K562 (cell line): ENCODE measurements around the gene CR2. TPM values are rescaled to one million over a fixed set of nuclear protein-coding genes. Genes with fewer than 3 reads are reported as not detected.

Source experiments
- BRD9 ChIP-seq: fragments of 450-650 bp; IDR thresholded peaks from 2 replicates; pipeline ENCODE4 v1.6.1; 2018; ENCODE audit warnings: low read depth; ENCODE audit not compliant: partially characterized antibody
- GABPA ChIP-seq: fragments of 200-800 bp; sonication (Bioruptor generic); conservative IDR thresholded peaks from 2 replicates; pipeline ENCODE4 v1.6.1; 2016; ENCODE audit warnings: low read depth, missing genetic modification characterization, missing compliant biosample characterization
- ILF3 ChIP-seq: fragments of 450-650 bp; IDR thresholded peaks from 2 replicates; pipeline ENCODE4 v1.6.1; 2018; ENCODE audit warnings: antibody characterized with exemption, mild to moderate bottlenecking, moderate library complexity, borderline replicate concordance
- LCOR ChIP-seq: sonication (generic); formaldehyde crosslinking; IDR thresholded peaks from 2 replicates; pipeline ENCODE4 v1.8.0; 2022; ENCODE audit warnings: mild to moderate bottlenecking, missing genetic modification reagents
- MAZ ChIP-seq, 2 experiments: fragments of 450-650 bp in 1 of 2; sonication (generic) in 1 of 2; formaldehyde crosslinking; IDR thresholded peaks in 1 of 2; conservative IDR thresholded peaks in 1 of 2; 2 replicates each; pipeline versions ENCODE4 v1.4.0 to v1.5.0; 2020; ENCODE audit warnings: mild to moderate bottlenecking in 1 of 2, missing genetic modification reagents in 1 of 2
- MEF2D ChIP-seq: conservative IDR thresholded peaks from 2 replicates; pipeline ENCODE4 v1.6.1; 2016; ENCODE audit warnings: low read depth, missing genetic modification characterization, missing compliant biosample characterization
- MYC ChIP-seq, 2 experiments: fragments of 250-450 bp in 1 of 2; sonication (Bioruptor Pico) in 1 of 2; IDR thresholded peaks; 2 replicates each; pipeline versions ENCODE4 v1.5.1 to v1.6.1; 2012 to 2021; ENCODE audit warnings: low read depth in 2 of 2, borderline replicate concordance in 1 of 2, improper control_type of control experiment in 1 of 2, low read length in 1 of 2, mild to moderate bottlenecking in 1 of 2, moderate library complexity in 1 of 2
- NCOA1 ChIP-seq: fragments of 450-650 bp; IDR thresholded peaks from 2 replicates; pipeline ENCODE4 v1.6.1; 2016; ENCODE audit warnings: low read depth
- PHF20 ChIP-seq: fragments of 450-650 bp; IDR thresholded peaks from 2 replicates; pipeline ENCODE4 v1.6.1; 2018; ENCODE audit not compliant: partially characterized antibody
- RCOR1 ChIP-seq, 2 experiments: IDR thresholded peaks; 2 replicates each; pipeline ENCODE4 v1.6.1; 2012; ENCODE audit warnings: low read depth in 2 of 2, low read length in 2 of 2, borderline replicate concordance in 1 of 2, improper control_type of control experiment in 1 of 2
- SMC3 ChIP-seq: conservative IDR thresholded peaks from 2 replicates; pipeline ENCODE4 v1.6.1; 2011; ENCODE audit warnings: low read depth, low read length, improper control_type of control experiment; ENCODE audit not compliant: insufficient read depth
- TAF1 ChIP-seq: IDR thresholded peaks from 2 replicates; pipeline ENCODE4 v1.6.1; 2011; ENCODE audit warnings: mild to moderate bottlenecking, low read length, moderate library complexity; ENCODE audit not compliant: insufficient read depth, control insufficient read depth, severe bottlenecking; ENCODE audit errors: extremely low read depth
- ZNF311 ChIP-seq: fragments of 250-450 bp; sonication (Bioruptor Pico); IDR thresholded peaks from 2 replicates; pipeline ENCODE4 v1.4.0; 2020; ENCODE audit warnings: mild to moderate bottlenecking, moderate library complexity
- ZNF324 ChIP-seq: fragments of 250-450 bp; sonication (Bioruptor Pico); IDR thresholded peaks from 2 replicates; pipeline ENCODE4 v1.4.0; 2020; ENCODE audit warnings: mild to moderate bottlenecking
- polyA plus RNA-seq, 8 experiments: library from polyadenylated mRNA; depleted of rRNA in 4 of 8; stranded (reverse) in 5 of 8; unstranded in 3 of 8; fragments of >200 nt; fragmentation: Nextera tagmentation in 2 of 8; fragmentation: Illumina TruSeq in 1 of 8; extraction: Ambion mirVana in 2 of 8; extraction: Trizol in 1 of 8; gene quantifications; 2 replicates each; pipeline versions ENCODE4 v1.2.1 to v1.2.3, GENCODE V29; 2011 to 2014; ENCODE audit warnings: inconsistent platforms in 1 of 8, missing spikeins in 1 of 8
- total RNA-seq, 7 experiments: library from RNA; depleted of rRNA in 6 of 7; stranded (reverse); fragments of >200 nt in 6 of 7; fragmentation: Illumina TruSeq in 2 of 7; extraction: Trizol in 2 of 7; gene quantifications; 2 replicates each; pipeline versions ENCODE4 v1.2.1 to v1.2.3, GENCODE V29; 2011 to 2021; ENCODE audit warnings: low replicate concordance in 1 of 7
- TF ChIP-seq, protein P1 (sequence below), 2 experiments: fragments of 450-650 bp; formaldehyde crosslinking in 1 of 2; IDR thresholded peaks; 2 replicates each; pipeline versions ENCODE4 v1.4.0 to v1.6.1; 2014 to 2020; ENCODE audit warnings: mild to moderate bottlenecking in 2 of 2, borderline replicate concordance in 1 of 2, low read depth in 1 of 2
- TF ChIP-seq, protein P2 (sequence below): sonication (generic); IDR thresholded peaks from 2 replicates; pipeline ENCODE4 v1.6.1; 2016
- TF ChIP-seq, protein P3 (sequence below): IDR thresholded peaks from 2 replicates; pipeline ENCODE4 v1.6.1; 2016; ENCODE audit warnings: missing genetic modification characterization, missing compliant biosample characterization

Gene CR2
- total and polyA plus RNA-seq, 9 of the 15 experiments (the other 6 are each of a cell fraction or from before 2014, with no cell fraction given) = 0.07 to 0.67 (median 0.37) TPM

DNA sequence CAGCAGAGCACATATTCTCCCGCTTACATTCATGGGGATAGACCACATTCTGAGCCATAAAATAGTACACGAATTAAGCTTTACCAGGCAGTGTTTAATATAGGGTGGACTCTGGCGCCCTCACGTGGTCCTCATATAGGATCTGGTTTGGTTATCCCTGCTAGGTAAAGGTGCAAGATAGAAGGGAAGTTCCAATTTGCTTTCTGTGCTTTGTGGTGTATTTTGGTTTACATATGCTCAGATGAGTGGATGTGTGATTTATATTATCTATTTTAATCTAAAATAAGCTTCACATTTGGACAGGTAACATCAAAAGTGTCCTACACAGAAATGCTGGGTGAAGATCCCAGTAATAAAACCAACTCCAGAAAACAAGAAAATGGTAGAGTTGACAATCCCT lies 45.4 kb downstream of the CR2 start (continued):
- TF ChIP-seq, protein P1, sequence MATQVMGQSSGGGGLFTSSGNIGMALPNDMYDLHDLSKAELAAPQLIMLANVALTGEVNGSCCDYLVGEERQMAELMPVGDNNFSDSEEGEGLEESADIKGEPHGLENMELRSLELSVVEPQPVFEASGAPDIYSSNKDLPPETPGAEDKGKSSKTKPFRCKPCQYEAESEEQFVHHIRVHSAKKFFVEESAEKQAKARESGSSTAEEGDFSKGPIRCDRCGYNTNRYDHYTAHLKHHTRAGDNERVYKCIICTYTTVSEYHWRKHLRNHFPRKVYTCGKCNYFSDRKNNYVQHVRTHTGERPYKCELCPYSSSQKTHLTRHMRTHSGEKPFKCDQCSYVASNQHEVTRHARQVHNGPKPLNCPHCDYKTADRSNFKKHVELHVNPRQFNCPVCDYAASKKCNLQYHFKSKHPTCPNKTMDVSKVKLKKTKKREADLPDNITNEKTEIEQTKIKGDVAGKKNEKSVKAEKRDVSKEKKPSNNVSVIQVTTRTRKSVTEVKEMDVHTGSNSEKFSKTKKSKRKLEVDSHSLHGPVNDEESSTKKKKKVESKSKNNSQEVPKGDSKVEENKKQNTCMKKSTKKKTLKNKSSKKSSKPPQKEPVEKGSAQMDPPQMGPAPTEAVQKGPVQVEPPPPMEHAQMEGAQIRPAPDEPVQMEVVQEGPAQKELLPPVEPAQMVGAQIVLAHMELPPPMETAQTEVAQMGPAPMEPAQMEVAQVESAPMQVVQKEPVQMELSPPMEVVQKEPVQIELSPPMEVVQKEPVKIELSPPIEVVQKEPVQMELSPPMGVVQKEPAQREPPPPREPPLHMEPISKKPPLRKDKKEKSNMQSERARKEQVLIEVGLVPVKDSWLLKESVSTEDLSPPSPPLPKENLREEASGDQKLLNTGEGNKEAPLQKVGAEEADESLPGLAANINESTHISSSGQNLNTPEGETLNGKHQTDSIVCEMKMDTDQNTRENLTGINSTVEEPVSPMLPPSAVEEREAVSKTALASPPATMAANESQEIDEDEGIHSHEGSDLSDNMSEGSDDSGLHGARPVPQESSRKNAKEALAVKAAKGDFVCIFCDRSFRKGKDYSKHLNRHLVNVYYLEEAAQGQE (IDR thresholded peaks at IDR 0.05; ENCODE audit: borderline replicate concordance) = peak; percentile 87
- TF ChIP-seq, protein P1 (CRISPR knock-in tag; IDR thresholded peaks at IDR 0.05; ENCODE audit: low read depth) = no peak
- no peak for TF ChIP-seq NCOA1
- no peak for TF ChIP-seq MEF2D (tag)
- TF ChIP-seq, protein P2, sequence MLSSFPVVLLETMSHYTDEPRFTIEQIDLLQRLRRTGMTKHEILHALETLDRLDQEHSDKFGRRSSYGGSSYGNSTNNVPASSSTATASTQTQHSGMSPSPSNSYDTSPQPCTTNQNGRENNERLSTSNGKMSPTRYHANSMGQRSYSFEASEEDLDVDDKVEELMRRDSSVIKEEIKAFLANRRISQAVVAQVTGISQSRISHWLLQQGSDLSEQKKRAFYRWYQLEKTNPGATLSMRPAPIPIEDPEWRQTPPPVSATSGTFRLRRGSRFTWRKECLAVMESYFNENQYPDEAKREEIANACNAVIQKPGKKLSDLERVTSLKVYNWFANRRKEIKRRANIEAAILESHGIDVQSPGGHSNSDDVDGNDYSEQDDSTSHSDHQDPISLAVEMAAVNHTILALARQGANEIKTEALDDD = peak; percentile 86
- TF ChIP-seq LCOR = peak; percentile 61; the same call in 1 of the 2 replicates
- peak; percentile 94 for TF ChIP-seq SMC3
- TF ChIP-seq, protein P3, sequence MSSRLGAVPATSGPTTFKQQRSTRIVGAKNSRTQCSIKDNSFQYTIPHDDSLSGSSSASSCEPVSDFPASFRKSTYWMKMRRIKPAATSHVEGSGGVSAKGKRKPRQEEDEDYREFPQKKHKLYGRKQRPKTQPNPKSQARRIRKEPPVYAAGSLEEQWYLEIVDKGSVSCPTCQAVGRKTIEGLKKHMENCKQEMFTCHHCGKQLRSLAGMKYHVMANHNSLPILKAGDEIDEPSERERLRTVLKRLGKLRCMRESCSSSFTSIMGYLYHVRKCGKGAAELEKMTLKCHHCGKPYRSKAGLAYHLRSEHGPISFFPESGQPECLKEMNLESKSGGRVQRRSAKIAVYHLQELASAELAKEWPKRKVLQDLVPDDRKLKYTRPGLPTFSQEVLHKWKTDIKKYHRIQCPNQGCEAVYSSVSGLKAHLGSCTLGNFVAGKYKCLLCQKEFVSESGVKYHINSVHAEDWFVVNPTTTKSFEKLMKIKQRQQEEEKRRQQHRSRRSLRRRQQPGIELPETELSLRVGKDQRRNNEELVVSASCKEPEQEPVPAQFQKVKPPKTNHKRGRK (tag) = no peak
- TF ChIP-seq RCOR1 (IDR thresholded peaks at IDR 0.05; ENCODE audit: borderline replicate concordance in 1 of 2, low read depth in 2 of 2, low read length in 2 of 2) = peak in 1 of 2 experiments; percentile 43; a peak in 1 of 4 replicates
- no peak for TF ChIP-seq ZNF324 (CRISPR knock-in tag)
- TF ChIP-seq MYC (IDR thresholded peaks at IDR 0.05; ENCODE audit: low read depth, low read length) = no peak
- TF ChIP-seq MYC (CRISPR knock-in tag; IDR thresholded peaks at IDR 0.05; ENCODE audit: borderline replicate concordance, low read depth) = no peak
- 0 out of 2 replicates have a peak, but pooled peaks have one; percentile 18 for TF ChIP-seq ILF3
- TF ChIP-seq BRD9 = peak; percentile 75
- no peak for TF ChIP-seq TAF1
- 0 out of 4 replicates have a peak, but pooled peaks of 1 of the 2 experiments have one; percentile 36 for TF ChIP-seq MAZ (CRISPR knock-in tag; conservative IDR thresholded peaks at IDR 0.05 in 1 of 2, IDR thresholded peaks at IDR 0.05 in 1 of 2)
- no peak for TF ChIP-seq GABPA
- no peak for TF ChIP-seq PHF20
- no peak for TF ChIP-seq ZNF311 (CRISPR knock-in tag)
